Measurements from ENCODE around the gene MAN1A2. TPM values are rescaled to one million over a fixed set of nuclear protein-coding genes. Genes with fewer than 3 reads are reported as not detected.

MAN1A2 gene
- total and polyA plus RNA-seq, 9 of the 15 experiments (the other 6 are each of a cell fraction or from before 2014, with no cell fraction given): 4.2 to 38.4 (median 18.7) TPM

GRCh38 chr1:117527566-117528102 lies 160.4 kb downstream of the MAN1A2 start:
- H3K9me1 ChIP-seq (ENCODE audit: control insufficient read depth, insufficient read depth, low read length): no peaks in the 10 kb centered on the region
- H3K36me3 ChIP-seq (ENCODE audit: control insufficient read depth, insufficient read depth, low read length): no peaks in the 10 kb centered on the region
- no peaks in the 10 kb centered on the region for H3K79me2 ChIP-seq (ENCODE audit: control insufficient read depth, insufficient read depth, low read length)
- 43% methylated on average over 2 of the region's 2 CpGs for WGBS (ENCODE audit: insufficient coverage, low coverage, missing lambda C conversion rate)
- H3K4me2 ChIP-seq (ENCODE audit: insufficient read depth, low read length): no peak overlapping the region
- intact Hi-C loops (cut with micrococcal nuclease) (no loop called here), in situ Hi-C loops (cut with MboI) (loop anchor here (10.0 kb wide), 2 partner anchors 217 to 377 kb away; no protein-coding TSS in a partner anchor)
- DNase-seq (ENCODE audit: extremely low read depth in 1 of 4, low spot score in 3 of 4): no peak
- FAIRE-seq: no peak
- no peak overlapping the region for H3K4me3 ChIP-seq
- ChIA-PET POLR2A (interaction anchor here (1.0 to 1.2 kb wide), 2 partner anchors 11 to 155 kb away, joined by 3 to 5 read pairs; no protein-coding TSS in a partner anchor), CTCF (ENCODE audit: low intra/inter-chr PET ratio) (no interaction called here)
- no peaks in the 10 kb centered on the region for H4K20me1 ChIP-seq (replicated peaks; ENCODE audit: control insufficient read depth, insufficient read depth, low read length)
- H3K27ac ChIP-seq (ENCODE audit: extremely low read depth, low read depth, low read length): no peak overlapping the region
- H3K9me3 ChIP-seq (replicated peaks; ENCODE audit: control insufficient read depth, insufficient read depth, low read depth, low read length): no peaks in the 10 kb centered on the region
- no peak for ATAC-seq
- H3K4me1 ChIP-seq (replicated peaks in 1 of 2; ENCODE audit: control insufficient read depth in 2 of 2, insufficient read depth in 2 of 2, low read length in 2 of 2): no peaks in the 10 kb centered on the region
- no peaks in the 10 kb centered on the region for H3K27me3 ChIP-seq (ENCODE audit: control insufficient read depth in 2 of 2, insufficient read depth in 2 of 2, low read length in 2 of 2)
- no peak overlapping the region for H2AFZ ChIP-seq (ENCODE audit: low read depth, low read length)
- H3K9ac ChIP-seq (ENCODE audit: insufficient read depth in 1 of 2, low read depth in 2 of 2, low read length in 2 of 2): no peak overlapping the region
- BruUV-seq (replicated peaks): no TSS peak
- TF ChIP-seq SRSF7 (optimal IDR thresholded peaks at IDR 0.05; ENCODE audit: low read depth, low read length): no peak
- TF ChIP-seq NEUROD1 (IDR thresholded peaks at IDR 0.05; ENCODE audit: borderline replicate concordance, low read depth, low read length, partially characterized antibody): no peak
- TF ChIP-seq IRF2 (CRISPR knock-in tag; IDR thresholded peaks at IDR 0.05): no peak
- TF ChIP-seq NCOA2 (IDR thresholded peaks at IDR 0.05; ENCODE audit: partially characterized antibody in 2 of 2): no peak
- no peak for TF ChIP-seq RREB1 (CRISPR knock-in tag; IDR thresholded peaks at IDR 0.05)
- no peak for TF ChIP-seq PHF8 (IDR thresholded peaks at IDR 0.05; ENCODE audit: borderline replicate concordance, low read length)
- TF ChIP-seq HLTF (IDR thresholded peaks at IDR 0.05): no peak
- no peak for TF ChIP-seq MEIS2 (IDR thresholded peaks at IDR 0.05; ENCODE audit: partially characterized antibody)
- no peak for TF ChIP-seq WHSC1 (IDR thresholded peaks at IDR 0.05; ENCODE audit: low read length)
- no peak for TF ChIP-seq HMBOX1 (IDR thresholded peaks at IDR 0.05)
- no peak for TF ChIP-seq MIER1 (IDR thresholded peaks at IDR 0.05; ENCODE audit: low read depth)
- TF ChIP-seq ATF4 (CRISPR knock-in tag; IDR thresholded peaks at IDR 0.05): no peak
- TF ChIP-seq VEZF1 (CRISPR knock-in tag; IDR thresholded peaks at IDR 0.05): no peak
- no peak for TF ChIP-seq FOXA3 (CRISPR knock-in tag; conservative IDR thresholded peaks at IDR 0.05 in 1 of 2, IDR thresholded peaks at IDR 0.05 in 1 of 2)

Data from K562 (cell line).